Endothelial cell (in vitro differentiated cells): ENCODE results near the gene HOXD8. TPM values are rescaled to one million over a fixed set of nuclear protein-coding genes. Genes with fewer than 3 reads are reported as not detected.
A peak's percentile ranks its signal among the peaks of the same experiment; 100 is the strongest.

Experiments
- DNase-seq: peaks from one replicate; pipeline ENCODE4 v3.0.0; 2021; ENCODE audit warnings: low spot score
- H3K27ac Mint-ChIP-seq: one replicate; pipeline ENCODE4 v1.8.0; 2021; ENCODE audit warnings: mixed read lengths, inconsistent platforms; ENCODE audit not compliant: unreplicated experiment
- H3K27me3 Mint-ChIP-seq: one replicate; pipeline ENCODE4 v1.8.0; 2021; ENCODE audit warnings: mild to moderate bottlenecking, moderate library complexity, mixed read lengths, inconsistent platforms; ENCODE audit not compliant: unreplicated experiment
- H3K36me3 Mint-ChIP-seq: one replicate; pipeline ENCODE4 v1.8.0; 2021; ENCODE audit warnings: mild to moderate bottlenecking, low read depth, mixed read lengths, inconsistent platforms; ENCODE audit not compliant: unreplicated experiment
- H3K4me1 Mint-ChIP-seq: one replicate; pipeline ENCODE4 v1.8.0; 2021; ENCODE audit warnings: mild to moderate bottlenecking, mixed read lengths, inconsistent platforms; ENCODE audit not compliant: unreplicated experiment
- H3K4me3 Mint-ChIP-seq: one replicate; pipeline ENCODE4 v1.8.0; 2021; ENCODE audit warnings: mild to moderate bottlenecking, mixed read lengths, inconsistent platforms; ENCODE audit not compliant: unreplicated experiment
- H3K9me3 Mint-ChIP-seq: one replicate; pipeline ENCODE4 v1.8.0; 2021; ENCODE audit warnings: mixed read lengths, inconsistent platforms; ENCODE audit not compliant: unreplicated experiment
- total RNA-seq: library from RNA; stranded (reverse); fragmentation: NEBNext Ultra II Directional; extraction: Animal tissue kit (Norgen Biotek cat#: 25700); gene quantifications from one replicate; pipeline ENCODE4 v1.2.1, GENCODE V29; 2021; ENCODE audit not compliant: unreplicated experiment
- TF ChIP-seq, protein P1 (sequence below): fragments of 200-600 bp; sonication (generic); IDR thresholded peaks from one replicate; pipeline ENCODE4 v1.5.0; 2021; ENCODE audit warnings: antibody characterized with exemption; ENCODE audit not compliant: unreplicated experiment

The HOXD8 gene
- total RNA-seq, 1 donor from 2014 or later: 9.3 TPM

DNA sequence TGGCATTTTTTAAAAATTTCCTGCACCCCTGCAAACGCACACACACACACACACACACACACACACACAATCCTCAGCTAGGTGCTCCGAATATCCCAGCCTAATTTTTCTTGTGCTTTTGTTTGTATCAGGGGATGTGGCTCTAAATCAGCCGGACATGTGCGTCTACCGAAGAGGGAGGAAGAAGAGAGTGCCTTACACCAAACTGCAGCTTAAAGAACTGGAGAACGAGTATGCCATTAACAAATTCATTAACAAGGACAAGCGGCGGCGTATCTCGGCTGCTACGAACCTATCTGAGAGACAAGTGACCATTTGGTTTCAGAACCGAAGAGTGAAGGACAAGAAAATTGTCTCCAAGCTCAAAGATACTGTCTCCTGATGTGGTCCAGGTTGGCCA is 35.2 kb upstream of the HOXD8 start:
- DNase-seq: no peak

DNA sequence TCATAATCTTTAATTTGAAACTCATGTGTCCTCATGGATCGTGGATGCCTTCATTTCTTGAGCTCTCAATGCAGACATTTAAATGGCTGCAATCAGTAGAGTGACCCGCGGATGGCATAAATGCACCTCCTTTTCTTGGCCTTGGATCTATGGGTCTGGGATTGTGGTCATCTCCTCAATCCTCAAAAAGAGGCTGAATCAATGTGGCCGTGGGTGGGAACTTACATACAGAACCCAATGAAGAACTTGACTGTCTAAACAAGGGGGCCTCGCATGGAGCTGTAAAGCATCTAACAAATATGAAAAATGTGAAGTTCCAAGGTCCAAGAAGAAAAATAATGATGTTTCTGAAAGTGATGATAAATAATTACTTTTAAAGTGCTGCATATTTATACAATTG is 34.1 kb upstream of the HOXD8 start:
- H3K4me3 Mint-ChIP-seq: no peak overlapping the region
- H3K9me3 Mint-ChIP-seq: no peaks in the 10 kb centered on the region
- peaks cover 37% of the 10 kb centered on the region for H3K4me1 Mint-ChIP-seq
- TF ChIP-seq, protein P1, sequence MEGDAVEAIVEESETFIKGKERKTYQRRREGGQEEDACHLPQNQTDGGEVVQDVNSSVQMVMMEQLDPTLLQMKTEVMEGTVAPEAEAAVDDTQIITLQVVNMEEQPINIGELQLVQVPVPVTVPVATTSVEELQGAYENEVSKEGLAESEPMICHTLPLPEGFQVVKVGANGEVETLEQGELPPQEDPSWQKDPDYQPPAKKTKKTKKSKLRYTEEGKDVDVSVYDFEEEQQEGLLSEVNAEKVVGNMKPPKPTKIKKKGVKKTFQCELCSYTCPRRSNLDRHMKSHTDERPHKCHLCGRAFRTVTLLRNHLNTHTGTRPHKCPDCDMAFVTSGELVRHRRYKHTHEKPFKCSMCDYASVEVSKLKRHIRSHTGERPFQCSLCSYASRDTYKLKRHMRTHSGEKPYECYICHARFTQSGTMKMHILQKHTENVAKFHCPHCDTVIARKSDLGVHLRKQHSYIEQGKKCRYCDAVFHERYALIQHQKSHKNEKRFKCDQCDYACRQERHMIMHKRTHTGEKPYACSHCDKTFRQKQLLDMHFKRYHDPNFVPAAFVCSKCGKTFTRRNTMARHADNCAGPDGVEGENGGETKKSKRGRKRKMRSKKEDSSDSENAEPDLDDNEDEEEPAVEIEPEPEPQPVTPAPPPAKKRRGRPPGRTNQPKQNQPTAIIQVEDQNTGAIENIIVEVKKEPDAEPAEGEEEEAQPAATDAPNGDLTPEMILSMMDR: no peak
- no peak overlapping the region for H3K27ac Mint-ChIP-seq
- peaks cover 48% of the 10 kb centered on the region for H3K27me3 Mint-ChIP-seq
- no peak for DNase-seq
- H3K36me3 Mint-ChIP-seq: no peaks in the 10 kb centered on the region

More for the DNA sequence above, 35.2 kb upstream of the HOXD8 start:
- Mint-ChIP-seq H3K36me3 (no peaks in the 10 kb centered on the region), H3K4me1 (peaks cover 35% of the 10 kb centered on the region), H3K27me3 (peaks cover 45% of the 10 kb centered on the region), H3K4me3 (no peak overlapping the region), H3K9me3 (no peaks in the 10 kb centered on the region), H3K27ac (no peak overlapping the region)
- TF ChIP-seq, protein P1: no peak

DNA sequence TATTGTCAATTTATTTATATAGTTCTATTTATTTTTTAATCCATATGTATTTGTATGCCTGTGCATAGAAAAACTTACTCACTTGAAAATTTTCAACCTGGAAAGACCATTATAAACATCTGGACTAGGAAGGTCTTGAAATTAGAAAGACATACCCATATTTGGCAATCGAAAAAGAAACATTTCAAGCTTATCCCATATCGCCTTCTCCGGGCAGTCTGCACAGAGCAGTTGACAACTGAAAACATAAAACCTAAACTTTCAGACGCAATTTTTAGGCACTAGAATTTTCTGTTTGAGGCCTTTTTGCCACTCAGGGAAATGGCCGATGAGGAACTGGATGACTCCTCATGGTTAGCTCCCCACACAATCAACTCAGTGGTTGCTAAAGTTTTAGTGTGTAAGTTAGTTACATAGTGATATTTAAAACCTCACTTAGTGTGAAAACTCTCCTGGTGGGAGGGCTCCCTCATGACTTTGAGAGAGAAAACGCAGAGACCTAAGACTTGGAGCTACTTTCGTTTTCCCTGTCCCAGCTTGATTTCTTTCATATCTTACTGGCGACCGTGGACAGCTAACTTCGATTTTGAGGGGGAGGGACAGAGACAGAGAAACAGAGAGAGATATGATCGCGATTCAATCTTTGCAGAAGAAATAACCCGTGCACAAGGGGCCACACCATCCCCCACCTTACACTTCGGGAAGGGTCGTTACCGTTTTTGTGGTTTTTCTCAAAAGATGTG is 33.1 kb upstream of the HOXD8 start:
- no peaks in the 10 kb centered on the region for H3K9me3 Mint-ChIP-seq
- no peaks in the 10 kb centered on the region for H3K36me3 Mint-ChIP-seq
- TF ChIP-seq, protein P1: no peak
- H3K27me3 Mint-ChIP-seq: peaks cover 52% of the 10 kb centered on the region
- H3K4me3 Mint-ChIP-seq: peak overlapping the region; percentile 2
- H3K4me1 Mint-ChIP-seq: peaks cover 37% of the 10 kb centered on the region
- no peak for DNase-seq
- no peak overlapping the region for H3K27ac Mint-ChIP-seq

DNA sequence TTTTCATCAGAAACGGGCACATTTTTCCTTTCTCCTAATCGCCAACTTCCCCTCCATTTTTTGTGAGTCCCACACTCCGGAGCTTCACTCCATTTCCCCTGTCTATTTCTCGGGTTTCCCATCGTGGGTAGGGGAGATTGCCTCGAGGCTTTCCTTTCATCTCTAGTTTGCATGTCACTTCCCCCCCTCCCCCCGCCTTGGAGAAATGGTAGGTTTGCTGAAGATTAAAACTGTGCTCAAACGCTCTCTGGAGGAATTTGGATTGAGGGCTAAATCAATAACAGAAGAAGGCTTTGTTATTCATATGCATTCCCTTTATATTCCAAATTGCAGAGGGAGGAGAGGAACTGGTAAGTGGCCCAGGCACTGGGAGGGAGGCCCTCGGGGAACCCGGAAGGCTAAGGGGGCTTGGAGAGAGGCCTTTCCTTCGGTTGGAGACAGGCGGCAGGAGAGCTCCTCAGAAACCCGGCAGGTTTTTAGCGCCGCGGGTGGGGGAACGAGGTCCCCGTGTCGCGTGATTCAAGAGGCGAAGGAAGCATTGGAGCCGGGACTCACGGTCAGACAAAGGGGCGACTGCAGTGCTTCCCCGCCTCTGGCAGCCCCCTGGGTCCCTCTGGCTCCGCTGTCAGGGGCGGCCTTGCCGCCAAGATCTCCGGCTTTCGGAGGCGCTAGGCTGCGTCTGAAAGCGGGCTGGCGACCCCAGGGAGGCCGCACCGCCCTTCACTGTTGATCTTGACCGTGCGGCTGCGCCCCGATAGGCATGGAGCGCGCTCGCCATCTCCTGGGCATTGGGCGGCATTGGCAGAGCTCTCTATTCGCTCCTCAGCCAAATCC is 32.3 kb upstream of the HOXD8 start:
- Mint-ChIP-seq H3K36me3 (no peaks in the 10 kb centered on the region), H3K9me3 (no peaks in the 10 kb centered on the region), H3K4me1 (peaks cover 30% of the 10 kb centered on the region), H3K27ac (no peak overlapping the region), H3K4me3 (peak overlapping the region; percentile 47), H3K27me3 (peaks cover 52% of the 10 kb centered on the region)
- DNase-seq: peak; percentile 75
- TF ChIP-seq, protein P1: peak; percentile 43
